ENCODE results near the gene PPP1R14C. TPM values are rescaled to one million over a fixed set of nuclear protein-coding genes. Genes with fewer than 3 reads are reported as not detected.
A peak's percentile ranks its signal among the peaks of the same experiment; 100 is the strongest.
"Not testable (repeated sequence)": the region's sequence is repeated elsewhere in the genome, so short reads cannot be mapped to it uniquely, and the experiment has no call there.

Gene PPP1R14C
- total RNA-seq, 2 donors from 2014 or later, result not detected

DNA sequence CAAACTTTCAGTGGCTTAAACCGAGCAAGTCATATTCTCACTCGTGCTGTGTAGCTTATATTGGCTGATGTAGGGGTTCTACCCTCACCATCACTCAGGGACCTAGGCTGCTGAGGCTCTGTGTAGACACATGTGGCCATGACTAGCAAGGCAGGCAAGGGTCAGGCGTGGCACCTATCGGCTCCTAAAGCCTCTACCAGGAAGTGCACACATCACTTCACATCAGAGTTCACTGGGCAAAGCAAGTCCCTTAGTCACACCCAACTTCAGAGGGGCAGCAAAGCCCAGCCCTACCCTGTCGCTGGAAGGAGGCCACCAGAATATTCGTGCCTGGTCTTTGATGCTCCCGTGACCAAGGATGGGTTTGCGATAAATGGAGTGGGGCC lies 42.9 kb downstream of the PPP1R14C start:
- Mint-ChIP-seq H3K36me3 (ENCODE audit: low read depth) (no peaks in the 10 kb centered on the region), H3K4me3 (no peak overlapping the region), H3K27me3 (peaks cover 14% of the 10 kb centered on the region), H3K27ac (no peak overlapping the region), H3K9me3 (no peaks in the 10 kb centered on the region), H3K4me1 (no peaks in the 10 kb centered on the region)
- peak; percentile 34 for ATAC-seq (replicated peaks)

DNA sequence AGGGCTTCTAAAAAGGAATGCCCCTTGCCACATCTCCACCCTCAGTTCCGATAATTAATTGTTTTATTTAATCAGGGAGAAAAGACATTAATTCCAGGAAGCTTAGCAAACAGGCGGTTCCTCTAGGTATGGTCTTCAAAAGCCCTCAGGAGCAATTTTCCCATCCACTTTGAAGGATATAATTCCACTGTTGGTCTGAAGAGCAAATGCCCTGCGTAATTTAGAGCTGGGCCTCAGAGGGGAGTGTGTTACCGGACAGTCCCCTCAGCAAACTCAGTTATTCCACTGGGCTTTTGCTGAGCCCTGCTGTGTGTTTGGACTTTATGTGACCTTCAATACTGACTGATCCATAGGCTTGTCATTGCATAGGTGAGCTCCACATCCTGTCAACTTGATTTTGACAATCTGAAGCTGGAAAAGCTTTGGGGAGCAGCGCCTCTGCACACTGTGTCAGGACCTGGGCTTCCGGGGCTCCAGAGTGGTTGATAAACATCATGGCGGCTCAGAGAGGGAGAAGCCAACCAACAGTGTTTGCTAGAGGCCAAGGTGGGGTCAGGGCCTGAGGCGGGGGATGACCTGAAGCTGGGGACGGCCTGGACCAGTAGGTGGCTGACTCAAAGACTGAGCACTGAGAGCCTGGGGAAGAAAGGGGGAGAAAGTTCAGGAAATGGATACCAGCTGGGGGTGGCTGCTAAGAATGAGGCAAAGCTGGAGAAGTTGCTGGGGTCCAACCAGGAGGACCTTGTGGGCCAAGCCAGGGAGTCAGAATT lies 43.5 kb downstream of the PPP1R14C start:
- no peaks in the 10 kb centered on the region for H3K36me3 Mint-ChIP-seq (ENCODE audit: low read depth)

DNA sequence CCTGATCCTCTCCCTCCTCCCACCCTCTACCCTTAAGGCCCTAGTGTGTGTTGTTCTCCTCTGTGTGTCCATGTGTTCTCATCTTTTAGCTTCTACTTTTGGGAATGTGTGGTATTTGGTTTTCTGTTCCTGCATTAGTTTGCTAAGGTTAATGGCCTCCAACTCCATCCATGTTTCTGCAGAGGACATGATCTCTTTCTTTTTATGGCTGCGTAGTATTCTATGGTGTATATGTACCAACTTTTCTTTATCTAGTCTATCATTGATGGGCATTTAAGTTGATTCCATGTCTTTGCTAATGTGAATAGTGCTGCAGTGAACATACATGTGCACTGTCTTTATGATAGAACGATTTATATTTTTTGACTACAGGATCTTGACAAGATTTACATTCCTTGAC lies 44.6 kb downstream of the PPP1R14C start:
- H3K4me1 Mint-ChIP-seq; H3K36me3 Mint-ChIP-seq (ENCODE audit: low read depth); H3K27ac Mint-ChIP-seq; H3K9me3 Mint-ChIP-seq; ATAC-seq (replicated peaks); H3K4me3 Mint-ChIP-seq: not testable (repeated sequence)
- peaks cover 24% of the 10 kb centered on the region for H3K27me3 Mint-ChIP-seq

More for the DNA sequence above, 43.5 kb downstream of the PPP1R14C start:
- no peak for ATAC-seq (replicated peaks)
- Mint-ChIP-seq H3K27me3 (peaks cover 20% of the 10 kb centered on the region), H3K27ac (no peak overlapping the region), H3K4me3 (no peak overlapping the region), H3K4me1 (no peaks in the 10 kb centered on the region), H3K9me3 (no peaks in the 10 kb centered on the region)

DNA sequence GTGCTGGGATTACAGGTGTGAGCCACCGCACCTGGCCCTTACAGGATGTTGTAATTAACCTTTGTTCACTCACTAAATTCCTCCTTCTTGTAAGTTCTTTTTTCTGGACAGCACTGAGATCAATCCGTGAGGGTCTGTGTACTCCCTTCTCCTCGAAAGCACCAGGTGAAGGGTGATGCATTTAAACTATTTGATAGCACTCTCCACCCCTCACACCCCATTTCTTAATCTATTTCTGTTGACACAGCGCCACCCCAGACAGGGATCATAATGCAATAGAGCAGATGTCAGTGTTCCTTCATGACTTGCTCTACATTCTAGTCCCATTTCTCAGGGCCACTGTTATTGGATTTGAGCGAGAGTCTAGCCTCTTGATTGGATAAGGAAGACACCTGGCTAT lies 46.3 kb downstream of the PPP1R14C start:
- H3K36me3 Mint-ChIP-seq (ENCODE audit: low read depth), result no peaks in the 10 kb centered on the region
- ATAC-seq (replicated peaks), result no peak
- H3K4me3 Mint-ChIP-seq, result no peak overlapping the region
- no peaks in the 10 kb centered on the region for H3K9me3 Mint-ChIP-seq
- no peak overlapping the region for H3K27ac Mint-ChIP-seq
- H3K27me3 Mint-ChIP-seq, result peaks cover 34% of the 10 kb centered on the region
- no peaks in the 10 kb centered on the region for H3K4me1 Mint-ChIP-seq

DNA sequence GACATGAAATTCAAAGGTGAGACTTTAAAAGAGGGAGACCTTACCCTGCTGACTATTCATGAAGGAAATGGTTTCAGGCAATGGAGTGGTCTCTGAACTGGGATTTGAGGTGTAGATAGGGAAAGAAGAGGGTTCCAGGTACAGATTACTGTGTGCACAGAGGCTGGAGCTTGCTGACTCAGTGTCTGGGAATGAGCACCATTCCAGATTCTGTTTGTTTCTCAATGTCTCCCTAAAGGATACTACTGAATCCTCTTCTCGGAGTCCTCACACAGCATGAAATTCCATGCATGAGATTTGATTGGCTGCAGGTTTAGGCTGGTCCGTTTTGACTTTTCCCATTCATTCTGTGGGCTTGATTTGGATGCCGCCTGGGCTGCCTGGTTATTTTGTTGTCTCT lies 49.0 kb downstream of the PPP1R14C start:
- no peaks in the 10 kb centered on the region for H3K9me3 Mint-ChIP-seq
- no peak overlapping the region for H3K4me3 Mint-ChIP-seq
- H3K36me3 Mint-ChIP-seq (ENCODE audit: low read depth), result no peaks in the 10 kb centered on the region
- H3K4me1 Mint-ChIP-seq, result no peaks in the 10 kb centered on the region
- ATAC-seq (replicated peaks), result no peak
- H3K27me3 Mint-ChIP-seq, result peaks cover 30% of the 10 kb centered on the region
- no peak overlapping the region for H3K27ac Mint-ChIP-seq

DNA sequence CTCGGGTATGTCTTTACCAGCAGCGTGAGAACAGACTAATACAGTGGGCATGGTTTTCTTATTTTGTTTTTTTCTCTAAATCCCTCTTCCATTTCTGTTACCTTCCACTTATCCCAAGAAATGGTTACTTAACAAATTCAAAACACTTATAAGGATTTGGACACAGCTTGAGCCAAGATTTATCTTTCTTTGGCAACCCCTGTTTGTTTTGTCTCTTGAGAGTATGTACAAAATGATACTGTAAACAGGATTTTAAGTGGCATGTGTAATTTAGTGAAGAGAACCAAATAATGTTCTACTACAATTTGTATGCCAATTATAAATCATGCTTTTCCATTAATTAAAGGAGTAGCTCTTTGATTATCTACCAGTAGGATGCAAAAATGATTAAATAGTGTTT lies 51.4 kb downstream of the PPP1R14C start:
- no peak for ATAC-seq (replicated peaks)
- H3K4me3 Mint-ChIP-seq, result no peak overlapping the region
- H3K27me3 Mint-ChIP-seq, result peaks cover 32% of the 10 kb centered on the region
- no peak overlapping the region for H3K27ac Mint-ChIP-seq
- H3K36me3 Mint-ChIP-seq (ENCODE audit: low read depth), result no peaks in the 10 kb centered on the region
- H3K4me1 Mint-ChIP-seq, result no peaks in the 10 kb centered on the region
- H3K9me3 Mint-ChIP-seq, result no peaks in the 10 kb centered on the region

DNA sequence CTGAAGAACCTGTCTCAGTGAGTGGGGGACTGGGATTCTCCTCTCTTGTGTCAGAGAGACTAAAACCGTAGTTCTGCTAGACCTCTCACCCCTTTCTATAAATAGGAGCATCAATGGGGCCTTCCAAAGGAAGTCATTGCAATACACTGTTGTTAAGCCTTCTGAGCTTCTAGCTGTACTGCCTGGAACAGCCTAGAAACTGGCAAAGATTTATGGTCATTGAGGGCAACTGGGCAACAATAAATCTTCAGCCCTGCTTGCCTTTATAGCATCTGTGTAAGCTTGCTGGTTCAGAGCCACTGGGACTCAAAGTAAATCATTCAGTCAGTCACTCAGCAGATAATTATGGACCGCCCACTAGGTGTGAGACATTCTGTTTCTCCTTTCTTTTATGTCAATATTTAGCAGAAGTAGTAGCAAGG lies 53.2 kb downstream of the PPP1R14C start:
- peaks cover 26% of the 10 kb centered on the region for H3K27me3 Mint-ChIP-seq
- no peak overlapping the region for H3K4me3 Mint-ChIP-seq
- H3K9me3 Mint-ChIP-seq, result no peaks in the 10 kb centered on the region
- no peak overlapping the region for H3K27ac Mint-ChIP-seq
- no peak for ATAC-seq (replicated peaks)
- no peaks in the 10 kb centered on the region for H3K36me3 Mint-ChIP-seq (ENCODE audit: low read depth)
- H3K4me1 Mint-ChIP-seq, result no peaks in the 10 kb centered on the region

DNA sequence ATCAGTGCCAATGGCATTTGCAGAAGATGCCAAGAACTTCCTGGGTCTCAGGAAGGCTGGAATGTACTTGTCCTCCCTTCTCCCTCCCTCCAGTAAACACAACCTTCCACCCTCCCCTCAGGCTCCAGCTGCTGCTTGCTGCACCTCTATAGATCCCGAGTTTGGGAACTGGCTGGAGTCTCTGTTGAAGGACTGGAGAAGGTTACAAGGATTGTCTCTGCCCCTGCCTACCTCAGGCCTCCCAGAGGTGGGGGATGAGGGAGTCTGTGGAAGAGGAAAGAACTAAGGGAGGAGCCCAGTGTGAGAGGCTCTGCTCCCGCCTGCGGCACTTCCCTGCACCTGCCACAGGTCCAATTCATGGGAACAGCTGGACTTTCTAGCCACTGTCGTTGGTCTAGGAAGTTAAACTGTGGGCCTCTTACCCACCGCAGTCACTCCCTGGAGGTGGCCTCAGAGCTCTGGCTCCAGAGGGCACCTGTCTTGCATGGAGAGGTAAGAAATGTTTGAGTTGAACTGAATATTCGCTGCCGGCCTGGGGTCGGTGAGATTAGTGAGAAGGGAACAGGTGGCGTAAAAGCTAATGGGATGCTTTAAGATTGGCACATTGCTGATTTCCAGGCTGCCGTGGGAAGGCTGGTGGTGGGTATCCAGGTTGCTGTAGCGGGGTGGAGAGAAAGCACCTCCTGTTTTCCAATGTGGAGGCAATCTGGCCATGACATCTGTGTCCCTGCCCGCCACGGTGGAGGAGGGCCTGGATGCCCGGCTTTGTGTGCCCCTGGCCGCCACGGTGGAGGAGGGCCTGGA lies 54.3 kb downstream of the PPP1R14C start:
- H3K36me3 Mint-ChIP-seq (ENCODE audit: low read depth), result no peaks in the 10 kb centered on the region
- no peak for ATAC-seq (replicated peaks)
- H3K4me3 Mint-ChIP-seq, result no peak overlapping the region
- no peaks in the 10 kb centered on the region for H3K9me3 Mint-ChIP-seq
- no peak overlapping the region for H3K27ac Mint-ChIP-seq
- H3K27me3 Mint-ChIP-seq, result peaks cover 21% of the 10 kb centered on the region
- no peaks in the 10 kb centered on the region for H3K4me1 Mint-ChIP-seq

DNA sequence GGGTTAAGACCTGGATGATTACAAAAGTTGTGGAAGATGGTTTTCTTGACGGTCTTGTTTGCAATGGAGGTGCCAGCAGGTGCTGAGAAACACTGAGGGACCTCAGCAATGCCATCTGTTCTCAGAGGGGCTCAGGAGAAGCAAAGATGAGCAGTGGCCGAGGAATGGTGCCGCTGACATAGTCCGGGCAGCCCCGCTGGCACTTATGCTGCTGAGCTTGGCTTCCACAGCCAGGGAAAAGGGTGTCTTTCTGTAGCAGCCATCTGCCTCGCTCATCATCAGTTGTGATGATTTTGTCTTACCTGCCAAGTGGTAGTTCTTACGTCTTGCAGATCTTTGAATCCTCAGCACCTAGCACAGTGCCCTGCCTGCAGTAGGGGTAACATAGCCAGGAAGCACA lies 55.7 kb downstream of the PPP1R14C start:
- H3K4me1 Mint-ChIP-seq, result no peaks in the 10 kb centered on the region
- H3K4me3 Mint-ChIP-seq, result no peak overlapping the region
- ATAC-seq (replicated peaks), result no peak
- no peak overlapping the region for H3K27ac Mint-ChIP-seq
- H3K9me3 Mint-ChIP-seq, result no peaks in the 10 kb centered on the region
- no peaks in the 10 kb centered on the region for H3K36me3 Mint-ChIP-seq (ENCODE audit: low read depth)
- H3K27me3 Mint-ChIP-seq, result peaks cover 15% of the 10 kb centered on the region

DNA sequence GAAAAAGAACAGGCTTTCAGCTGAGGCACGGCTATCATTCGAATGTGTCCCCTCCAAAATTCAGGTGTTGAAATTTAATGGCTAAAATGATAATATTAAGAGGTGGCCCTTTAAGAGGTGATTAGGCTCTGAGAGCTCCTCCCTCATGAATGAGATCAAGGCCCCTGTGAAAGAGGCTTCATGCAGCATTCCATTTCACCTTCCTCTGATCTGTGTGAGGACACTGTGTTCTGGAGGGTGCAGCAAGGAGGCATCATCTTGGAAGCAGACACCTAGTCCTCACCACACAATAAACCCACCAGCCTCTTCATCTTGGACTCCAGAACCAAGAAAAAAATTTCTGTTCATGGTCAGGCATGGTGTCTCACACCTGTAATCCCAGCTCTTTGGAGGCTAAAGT lies 56.4 kb downstream of the PPP1R14C start:
- no peaks in the 10 kb centered on the region for H3K4me1 Mint-ChIP-seq
- peaks cover 10% of the 10 kb centered on the region for H3K27me3 Mint-ChIP-seq
- no peak overlapping the region for H3K27ac Mint-ChIP-seq
- H3K36me3 Mint-ChIP-seq (ENCODE audit: low read depth), result no peaks in the 10 kb centered on the region
- no peak for ATAC-seq (replicated peaks)
- H3K9me3 Mint-ChIP-seq, result no peaks in the 10 kb centered on the region
- no peak overlapping the region for H3K4me3 Mint-ChIP-seq

DNA sequence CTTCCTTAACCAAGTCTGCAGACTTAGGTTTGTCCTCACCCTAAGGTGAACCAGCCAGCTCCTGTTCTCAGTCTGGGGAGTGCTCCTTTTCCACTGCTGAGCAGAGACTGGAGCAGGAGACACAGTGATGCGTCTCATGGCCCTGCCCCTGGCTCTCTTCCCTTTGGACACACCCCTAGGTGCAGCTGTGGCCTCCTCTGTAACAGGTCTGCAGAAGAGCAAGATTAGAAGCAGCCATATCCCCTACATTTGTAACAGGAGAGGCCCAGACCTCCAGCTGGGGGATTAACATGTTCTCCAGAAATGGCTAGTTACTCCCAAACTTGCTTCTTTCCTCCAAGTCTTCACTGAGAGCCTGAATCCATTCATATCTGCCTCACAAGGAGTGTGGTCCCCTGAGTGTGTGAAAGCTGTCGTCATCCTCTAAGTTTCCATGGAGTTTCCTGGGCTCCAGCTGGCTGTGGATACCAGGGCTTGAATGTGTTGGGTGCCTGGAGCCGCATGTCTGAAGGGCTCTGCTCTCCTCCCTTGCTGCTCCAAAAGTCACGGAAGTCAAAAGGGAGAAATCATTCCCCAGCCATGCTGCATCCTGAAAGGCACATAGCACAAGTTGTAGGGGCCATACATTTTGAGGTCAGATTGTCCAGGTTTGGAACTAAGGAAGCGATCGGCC lies 57.7 kb downstream of the PPP1R14C start:
- H3K27me3 Mint-ChIP-seq, result peaks cover 10% of the 10 kb centered on the region
- ATAC-seq (replicated peaks), result no peak
- no peak overlapping the region for H3K4me3 Mint-ChIP-seq
- H3K27ac Mint-ChIP-seq, result no peak overlapping the region
- no peaks in the 10 kb centered on the region for H3K9me3 Mint-ChIP-seq
- no peaks in the 10 kb centered on the region for H3K36me3 Mint-ChIP-seq (ENCODE audit: low read depth)
- no peaks in the 10 kb centered on the region for H3K4me1 Mint-ChIP-seq

DNA sequence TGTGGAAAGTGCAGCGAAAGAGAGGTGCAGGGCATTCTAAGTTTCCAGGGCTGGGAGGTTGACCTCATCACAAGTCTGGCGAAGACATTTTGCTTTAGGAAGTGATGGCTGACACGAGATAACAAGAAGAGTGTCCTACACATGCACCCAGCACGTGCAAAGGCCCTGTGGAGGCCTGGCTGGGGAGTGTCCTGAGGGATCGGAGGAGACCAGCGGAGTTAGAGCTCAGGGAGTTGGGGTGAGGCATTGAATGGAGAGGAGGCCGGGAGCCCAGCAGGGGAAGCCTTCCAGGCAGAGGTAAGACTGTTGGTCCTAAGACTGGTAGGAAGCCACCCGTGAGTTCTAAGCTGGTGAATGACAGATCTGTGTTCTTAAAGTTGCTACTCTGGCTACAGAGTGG lies 58.4 kb downstream of the PPP1R14C start:
- H3K27me3 Mint-ChIP-seq, result peaks cover 16% of the 10 kb centered on the region
- H3K9me3 Mint-ChIP-seq, result no peaks in the 10 kb centered on the region
- no peak overlapping the region for H3K4me3 Mint-ChIP-seq
- no peak for ATAC-seq (replicated peaks)
- H3K4me1 Mint-ChIP-seq, result no peaks in the 10 kb centered on the region
- H3K36me3 Mint-ChIP-seq (ENCODE audit: low read depth), result no peaks in the 10 kb centered on the region
- no peak overlapping the region for H3K27ac Mint-ChIP-seq

DNA sequence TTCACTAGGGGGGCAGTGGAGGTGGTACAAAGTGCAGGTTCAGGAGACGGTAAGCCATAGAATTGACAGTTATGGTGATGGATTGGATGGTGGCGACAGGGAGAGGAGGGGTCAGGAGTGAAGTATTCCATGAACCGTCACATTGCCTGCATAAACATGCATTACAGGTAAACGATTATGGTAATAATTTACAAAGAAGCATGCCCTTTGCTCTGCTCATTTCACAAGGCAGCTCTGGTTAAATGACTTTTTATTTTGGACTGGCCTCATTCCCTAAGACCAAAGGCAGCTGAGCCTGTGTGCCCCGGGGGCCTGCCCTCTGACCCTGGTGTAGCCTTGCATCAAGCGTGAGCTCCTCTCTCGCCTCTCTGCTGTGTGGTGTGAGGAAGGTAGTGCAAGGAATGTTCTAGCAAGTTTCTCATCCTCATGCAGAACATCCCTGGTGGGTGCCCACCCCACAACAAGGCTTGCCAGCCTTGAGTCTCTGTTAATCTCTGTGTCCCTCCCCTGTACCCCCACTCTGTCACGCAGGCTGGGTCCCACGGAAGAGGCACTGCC lies 59.0 kb downstream of the PPP1R14C start:
- no peak for ATAC-seq (replicated peaks)
- Mint-ChIP-seq H3K27me3 (peaks cover 18% of the 10 kb centered on the region), H3K4me1 (no peaks in the 10 kb centered on the region), H3K36me3 (ENCODE audit: low read depth) (no peaks in the 10 kb centered on the region), H3K4me3 (no peak overlapping the region), H3K27ac (no peak overlapping the region), H3K9me3 (no peaks in the 10 kb centered on the region)

DNA sequence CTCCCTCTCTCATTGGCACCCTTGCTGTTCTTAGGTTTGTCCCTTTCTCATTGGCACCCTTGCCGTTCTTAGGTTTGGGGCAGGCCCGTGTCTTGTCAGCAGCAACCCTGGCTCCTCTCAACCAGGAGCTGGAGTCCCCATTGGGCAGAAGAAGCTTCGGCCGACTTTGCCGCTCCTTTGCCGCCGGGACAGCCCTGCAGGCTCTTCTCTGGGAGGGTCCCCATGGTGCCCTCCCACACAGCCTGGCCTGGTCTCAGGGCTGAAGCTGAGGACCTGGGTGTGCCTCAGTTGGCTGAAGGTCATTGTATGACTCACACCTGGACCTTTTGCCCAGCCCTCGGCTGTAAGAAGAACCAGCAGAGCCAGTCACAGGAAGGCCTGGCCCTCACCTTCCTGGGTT lies 59.6 kb downstream of the PPP1R14C start:
- peaks cover 18% of the 10 kb centered on the region for H3K27me3 Mint-ChIP-seq
- H3K4me1 Mint-ChIP-seq, result no peaks in the 10 kb centered on the region
- ATAC-seq (replicated peaks), result no peak
- H3K27ac Mint-ChIP-seq, result no peak overlapping the region
- H3K4me3 Mint-ChIP-seq, result no peak overlapping the region
- no peaks in the 10 kb centered on the region for H3K36me3 Mint-ChIP-seq (ENCODE audit: low read depth)
- no peaks in the 10 kb centered on the region for H3K9me3 Mint-ChIP-seq

All from activated T-helper 17 cell treated with anti-CD3 and anti-CD28 coated beads, Interleukin-2, amount 50 U/mL, for 72 hours (primary cell).